Measurements from ENCODE around the gene CEP162.

GRCh38 chr6:84269947-84270733 lies 42.7 kb upstream of the CEP162 start:
- TF ChIP-seq ETS1 (IDR thresholded peaks at IDR 0.05): no peak
- TF ChIP-seq CTCF (conservative IDR thresholded peaks at IDR 0.05; ENCODE audit: low read depth in 2 of 2): no peak
- no peak for TF ChIP-seq EZH2phosphoT487 (IDR thresholded peaks at IDR 0.05; ENCODE audit: unreplicated experiment)
- TF ChIP-seq POLR2AphosphoS5 (IDR thresholded peaks at IDR 0.05; ENCODE audit: low read depth): no peak
- TF ChIP-seq ZNF114 (CRISPR knock-in tag; IDR thresholded peaks at IDR 0.05): no peak
- TF ChIP-seq REST (IDR thresholded peaks at IDR 0.05; ENCODE audit: unreplicated experiment): no peak
- no peak for TF ChIP-seq JUNB (IDR thresholded peaks at IDR 0.05; ENCODE audit: unreplicated experiment)
- no peak for TF ChIP-seq EZH2 (IDR thresholded peaks at IDR 0.05; ENCODE audit: low read depth, unreplicated experiment)
- no peak for TF ChIP-seq CREB1 (CRISPR knock-in tag; IDR thresholded peaks at IDR 0.05; ENCODE audit: low read depth)
- TF ChIP-seq ZNF331 (CRISPR knock-in tag; IDR thresholded peaks at IDR 0.05; ENCODE audit: low read depth): no peak
- no peak for TF ChIP-seq NANOG (IDR thresholded peaks at IDR 0.05; ENCODE audit: borderline replicate concordance)
